ENCODE data around the gene IFITM10. TPM values are rescaled to one million over a fixed set of nuclear protein-coding genes. Genes with fewer than 3 reads are reported as not detected.
"Not testable (repeated sequence)": the region's sequence is repeated elsewhere in the genome, so short reads cannot be mapped to it uniquely, and the experiment has no call there.

Gene IFITM10
- total and polyA plus RNA-seq, 2 donors (not counting 1 experiment from before 2014, with no cell fraction given) = 0.15 to 0.50 TPM

DNA sequence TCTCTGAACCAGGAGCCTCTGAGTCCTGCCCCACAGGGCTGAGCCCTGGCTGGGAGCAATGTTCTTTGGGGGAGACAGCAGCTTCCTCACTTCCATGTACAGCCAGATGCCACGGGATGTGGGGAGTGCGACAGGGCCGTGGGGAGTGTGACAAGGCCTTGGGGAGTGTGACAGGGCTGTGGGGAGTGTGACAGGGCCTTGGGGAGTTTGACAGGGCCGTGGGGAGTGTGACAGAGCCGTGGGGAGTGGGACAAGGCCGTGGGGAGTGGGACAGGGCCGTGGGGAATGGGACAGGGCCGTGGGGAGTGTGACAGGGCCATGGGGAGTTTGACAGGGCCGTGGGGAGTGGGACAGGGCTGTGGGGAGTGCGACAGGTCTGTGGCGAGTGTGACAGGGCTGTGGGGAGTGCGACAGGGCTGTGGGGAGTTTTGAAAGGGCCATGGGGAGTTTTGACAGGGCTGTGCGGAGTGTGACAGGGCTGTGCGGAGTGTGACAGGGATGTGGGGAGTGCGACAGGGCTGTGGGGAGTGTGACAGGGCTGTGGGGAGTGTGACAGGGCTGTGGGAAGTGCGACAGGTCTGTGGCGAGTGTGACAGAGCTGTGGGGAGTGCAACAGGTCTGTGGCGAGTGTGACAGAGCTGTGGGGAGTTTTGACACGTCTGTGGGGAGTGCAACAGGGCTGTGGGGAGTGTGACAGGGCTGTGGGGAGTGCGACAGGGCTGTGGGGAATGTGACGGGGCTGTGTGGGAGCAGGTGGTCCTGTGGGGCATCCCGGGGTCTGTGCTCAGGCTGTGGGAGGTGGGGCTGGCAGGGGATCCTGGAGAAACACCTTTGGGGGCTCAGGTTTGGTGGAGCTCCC is 60.0 kb downstream of the IFITM10 start:
- DNase-seq (ENCODE audit: low read depth in 2 of 2) = no peak
- Histone ChIP-seq H3K9ac (ENCODE audit: insufficient read depth, low read length) (no peak overlapping the region), H3K79me2 (ENCODE audit: control insufficient read depth, insufficient read depth, low read length) (no peaks in the 10 kb centered on the region), H3K36me3 (ENCODE audit: control insufficient read depth, insufficient read depth, low read length) (no peaks in the 10 kb centered on the region), H4K20me1 (ENCODE audit: control insufficient read depth, extremely low read depth, insufficient read depth, low read length) (no peaks in the 10 kb centered on the region), H3K9me3 (ENCODE audit: control insufficient read depth, insufficient read depth, low read depth, low read length) (no peaks in the 10 kb centered on the region), H3K27me3 (ENCODE audit: control insufficient read depth, insufficient read depth, low read length) (no peaks in the 10 kb centered on the region), H3K4me1 (ENCODE audit: control insufficient read depth, extremely low read depth, insufficient read depth, low read length) (no peaks in the 10 kb centered on the region), H3K4me3 (replicated peaks in 1 of 4; ENCODE audit: control extremely low read depth in 1 of 4, insufficient read depth in 1 of 4, low read depth in 3 of 4, low read length in 4 of 4) (no peak overlapping the region), H2AFZ (ENCODE audit: low read length) (no peak overlapping the region), H3K4me2 (ENCODE audit: extremely low read depth, insufficient read depth, low read length) (no peak overlapping the region), H3K27ac (ENCODE audit: insufficient read depth, low read length) (no peak overlapping the region)
- TF ChIP-seq EZH2 (IDR thresholded peaks at IDR 0.05; ENCODE audit: low read length, missing control alignments) (no peak), CTCF (conservative IDR thresholded peaks at IDR 0.05 in 1 of 2, IDR thresholded peaks at IDR 0.05 in 1 of 2; ENCODE audit: low read depth in 1 of 2, low read length in 2 of 2) (no peak)

DNA sequence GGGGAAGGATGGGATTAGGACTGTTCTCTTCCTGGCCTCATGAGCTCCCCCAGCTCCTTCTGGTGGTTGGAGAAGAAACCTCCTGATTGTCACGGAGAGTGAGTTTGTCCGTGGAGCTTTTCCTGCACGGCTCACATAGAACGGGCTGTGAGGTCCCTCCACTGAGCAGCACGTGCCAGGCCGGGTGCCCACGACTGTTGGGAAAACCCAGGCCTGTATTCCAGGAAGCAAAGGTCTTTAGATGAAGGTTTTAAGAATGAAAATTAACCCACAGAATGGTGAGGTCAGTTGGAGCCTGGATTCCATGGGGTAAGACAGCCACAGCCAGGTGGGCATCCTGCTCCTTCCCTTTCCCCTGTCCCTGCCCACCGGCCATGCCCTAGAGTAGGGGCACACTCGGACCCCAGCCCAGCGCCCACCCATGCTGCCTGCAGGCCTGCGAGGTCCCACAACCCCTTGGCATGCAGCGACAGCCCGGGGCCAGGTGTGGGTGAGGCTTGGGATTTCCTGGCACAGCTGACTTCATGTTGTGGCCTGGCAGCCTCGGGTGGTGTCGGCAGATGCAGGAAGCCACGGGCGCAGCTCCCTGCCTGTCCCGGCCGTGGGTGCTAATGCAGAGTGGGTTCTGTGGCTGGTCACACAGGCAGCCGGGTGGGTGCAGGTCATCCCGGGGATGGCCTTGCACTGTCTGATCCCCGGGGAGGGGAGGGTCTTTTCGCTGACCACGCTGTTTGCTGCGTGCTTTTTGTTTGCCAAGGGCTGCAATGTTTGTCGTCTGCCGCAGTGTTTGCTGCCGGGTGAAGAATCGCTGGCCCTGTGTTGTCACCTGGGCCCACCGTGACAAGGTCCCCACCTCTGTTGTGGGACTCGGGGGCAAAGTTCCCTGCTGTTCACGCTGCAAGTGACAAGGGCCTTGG is 60.9 kb downstream of the IFITM10 start:
- not testable (repeated sequence) for H3K4me1 ChIP-seq (ENCODE audit: control insufficient read depth, extremely low read depth, insufficient read depth, low read length); H2AFZ ChIP-seq (ENCODE audit: low read length); DNase-seq (ENCODE audit: low read depth in 2 of 2)

GRCh38 chr11:1688336-1688947 is 62.0 kb downstream of the IFITM10 start:
- H4K20me1 ChIP-seq (ENCODE audit: control insufficient read depth, extremely low read depth, insufficient read depth, low read length); H3K9ac ChIP-seq (ENCODE audit: insufficient read depth, low read length); H3K36me3 ChIP-seq (ENCODE audit: control insufficient read depth, insufficient read depth, low read length); H3K4me2 ChIP-seq (ENCODE audit: extremely low read depth, insufficient read depth, low read length); H3K4me1 ChIP-seq (ENCODE audit: control insufficient read depth, extremely low read depth, insufficient read depth, low read length); DNase-seq (ENCODE audit: low read depth in 2 of 2); H3K27ac ChIP-seq (ENCODE audit: insufficient read depth, low read length); H3K27me3 ChIP-seq (ENCODE audit: control insufficient read depth, insufficient read depth, low read length); H2AFZ ChIP-seq (ENCODE audit: low read length); H3K9me3 ChIP-seq (ENCODE audit: control insufficient read depth, insufficient read depth, low read depth, low read length); H3K4me3 ChIP-seq (replicated peaks in 1 of 4; ENCODE audit: control extremely low read depth in 1 of 4, insufficient read depth in 1 of 4, low read depth in 3 of 4, low read length in 4 of 4); H3K79me2 ChIP-seq (ENCODE audit: control insufficient read depth, insufficient read depth, low read length): not testable (repeated sequence)

More for the DNA sequence above, 60.9 kb downstream of the IFITM10 start:
- not testable (repeated sequence) for H3K4me3 ChIP-seq (replicated peaks in 1 of 4; ENCODE audit: control extremely low read depth in 1 of 4, insufficient read depth in 1 of 4, low read depth in 3 of 4, low read length in 4 of 4); H3K36me3 ChIP-seq (ENCODE audit: control insufficient read depth, insufficient read depth, low read length); H4K20me1 ChIP-seq (ENCODE audit: control insufficient read depth, extremely low read depth, insufficient read depth, low read length); H3K27ac ChIP-seq (ENCODE audit: insufficient read depth, low read length); H3K4me2 ChIP-seq (ENCODE audit: extremely low read depth, insufficient read depth, low read length); H3K79me2 ChIP-seq (ENCODE audit: control insufficient read depth, insufficient read depth, low read length); H3K27me3 ChIP-seq (ENCODE audit: control insufficient read depth, insufficient read depth, low read length); H3K9me3 ChIP-seq (ENCODE audit: control insufficient read depth, insufficient read depth, low read depth, low read length); H3K9ac ChIP-seq (ENCODE audit: insufficient read depth, low read length)

DNA sequence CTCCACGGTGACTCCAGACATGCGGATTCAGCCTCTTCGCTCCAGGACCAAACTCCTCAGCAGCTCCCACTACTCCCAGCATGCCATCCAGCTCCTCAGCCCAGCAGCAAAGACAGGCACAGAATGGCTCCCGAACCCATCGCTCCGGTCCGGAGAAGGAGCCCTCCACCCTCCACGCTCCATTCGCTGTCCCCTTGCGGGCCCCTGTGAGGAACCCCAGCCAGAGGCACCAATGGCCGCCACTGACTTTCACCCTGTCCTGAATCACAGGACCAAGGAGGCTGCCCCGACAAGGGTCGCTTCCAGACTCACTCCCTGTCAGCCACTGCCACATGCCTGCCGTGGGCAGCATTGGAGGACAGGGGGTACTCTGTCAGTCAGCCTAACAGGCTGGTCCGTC is 64.2 kb downstream of the IFITM10 start:
- not testable (repeated sequence) for H3K4me3 ChIP-seq (replicated peaks in 1 of 4; ENCODE audit: control extremely low read depth in 1 of 4, insufficient read depth in 1 of 4, low read depth in 3 of 4, low read length in 4 of 4); H3K9me3 ChIP-seq (ENCODE audit: control insufficient read depth, insufficient read depth, low read depth, low read length); H2AFZ ChIP-seq (ENCODE audit: low read length); H3K79me2 ChIP-seq (ENCODE audit: control insufficient read depth, insufficient read depth, low read length); H3K9ac ChIP-seq (ENCODE audit: insufficient read depth, low read length); DNase-seq (ENCODE audit: low read depth in 2 of 2); H4K20me1 ChIP-seq (ENCODE audit: control insufficient read depth, extremely low read depth, insufficient read depth, low read length); H3K36me3 ChIP-seq (ENCODE audit: control insufficient read depth, insufficient read depth, low read length); H3K27me3 ChIP-seq (ENCODE audit: control insufficient read depth, insufficient read depth, low read length); H3K27ac ChIP-seq (ENCODE audit: insufficient read depth, low read length); H3K4me2 ChIP-seq (ENCODE audit: extremely low read depth, insufficient read depth, low read length); H3K4me1 ChIP-seq (ENCODE audit: control insufficient read depth, extremely low read depth, insufficient read depth, low read length)

GRCh38 chr11:1684886-1685874 is 65.2 kb downstream of the IFITM10 start:
- not testable (repeated sequence) for H3K4me1 ChIP-seq (ENCODE audit: control insufficient read depth, extremely low read depth, insufficient read depth, low read length); H3K36me3 ChIP-seq (ENCODE audit: control insufficient read depth, insufficient read depth, low read length); H3K27me3 ChIP-seq (ENCODE audit: control insufficient read depth, insufficient read depth, low read length); H3K9me3 ChIP-seq (ENCODE audit: control insufficient read depth, insufficient read depth, low read depth, low read length); H3K79me2 ChIP-seq (ENCODE audit: control insufficient read depth, insufficient read depth, low read length); H3K9ac ChIP-seq (ENCODE audit: insufficient read depth, low read length); DNase-seq (ENCODE audit: low read depth in 2 of 2); H3K4me2 ChIP-seq (ENCODE audit: extremely low read depth, insufficient read depth, low read length); H3K4me3 ChIP-seq (replicated peaks in 1 of 4; ENCODE audit: control extremely low read depth in 1 of 4, insufficient read depth in 1 of 4, low read depth in 3 of 4, low read length in 4 of 4); H3K27ac ChIP-seq (ENCODE audit: insufficient read depth, low read length); H4K20me1 ChIP-seq (ENCODE audit: control insufficient read depth, extremely low read depth, insufficient read depth, low read length); H2AFZ ChIP-seq (ENCODE audit: low read length)

Data from fibroblast of lung (primary cell).